ENCODE measurements around the gene PCDHAC1.
"Not testable (repeated sequence)": the region's sequence is repeated elsewhere in the genome, so short reads cannot be mapped to it uniquely, and the experiment has no call there.

PCDHAC1 gene, protein sequence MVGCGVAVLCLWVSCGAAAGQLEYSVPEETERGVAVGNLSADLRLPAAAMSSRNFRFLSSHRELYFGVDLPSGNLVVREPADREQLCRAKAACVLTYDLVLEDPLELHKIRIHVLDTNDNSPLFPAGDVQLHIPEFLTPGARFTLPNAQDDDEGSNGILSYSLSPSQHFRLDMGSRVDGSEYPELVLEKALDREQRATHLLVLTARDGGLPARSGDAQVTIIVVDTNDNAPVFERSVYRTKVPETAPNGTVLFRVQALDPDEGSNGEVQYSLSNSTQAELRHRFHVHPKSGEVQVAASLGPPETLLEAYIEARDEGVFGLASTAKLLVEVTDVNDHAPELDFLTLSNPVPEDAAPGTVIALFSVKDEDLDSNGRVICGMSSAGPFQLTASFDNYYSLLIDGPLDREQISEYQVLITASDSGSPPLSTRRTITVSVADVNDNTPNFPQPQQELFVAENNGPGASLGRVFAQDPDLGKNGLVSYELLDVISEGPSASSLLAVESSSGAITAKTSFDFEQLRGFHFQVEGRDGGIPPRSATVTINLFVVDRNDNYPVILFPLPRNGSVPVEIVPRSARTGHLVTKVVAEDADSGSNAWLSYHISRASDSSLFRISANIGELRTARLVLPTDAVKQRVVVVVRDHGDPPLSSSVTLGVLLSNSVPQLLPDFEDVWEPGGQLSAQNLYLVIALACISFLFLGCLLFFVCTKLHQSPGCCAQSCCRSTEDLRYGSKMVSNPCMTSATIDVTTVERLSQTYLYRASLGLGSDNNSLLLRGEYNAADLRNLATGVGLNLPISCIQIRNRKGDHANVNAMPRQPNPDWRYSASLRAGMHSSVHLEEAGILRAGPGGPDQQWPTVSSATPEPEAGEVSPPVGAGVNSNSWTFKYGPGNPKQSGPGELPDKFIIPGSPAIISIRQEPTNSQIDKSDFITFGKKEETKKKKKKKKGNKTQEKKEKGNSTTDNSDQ

DNA sequence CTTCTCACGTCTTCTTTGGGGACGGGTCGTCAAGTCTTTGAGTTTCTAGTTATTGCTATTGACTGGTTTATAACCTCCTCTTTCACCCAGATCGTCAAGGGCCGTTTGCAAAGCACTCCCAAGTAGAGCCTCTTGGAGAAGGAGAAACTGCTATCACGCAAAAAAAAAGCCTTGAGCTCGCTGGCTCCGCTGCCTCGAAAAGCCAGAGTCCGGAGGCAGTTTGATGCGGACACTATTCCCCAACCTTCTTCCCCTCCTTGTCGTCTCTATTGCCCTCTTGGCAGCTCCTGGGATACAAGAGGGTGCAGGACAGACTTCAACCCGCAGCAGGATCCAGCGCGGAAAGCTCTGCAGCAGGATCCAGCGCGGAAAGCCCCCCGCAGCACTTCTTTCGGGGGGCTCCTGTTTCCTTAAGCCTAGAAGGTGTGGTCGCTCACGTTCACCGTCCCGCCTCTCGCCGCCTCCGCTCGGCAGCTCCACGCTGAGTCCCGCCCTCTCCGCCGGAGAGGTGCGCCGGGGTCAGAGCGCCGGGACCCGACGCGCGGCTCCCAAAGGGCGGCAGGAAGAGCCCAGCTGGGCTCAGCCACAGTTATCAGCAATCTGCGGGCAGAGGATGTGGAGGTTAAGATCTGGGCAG is at the start of gene PCDHAC1:
Gene PCDHAC1, plus strand, starts transcription at position 494 of the 637 bp plus-strand sequence. CDS start 594 bp downstream, outside the sequence.
- DNase-seq (ENCODE audit: low read depth) = no peak

DNA sequence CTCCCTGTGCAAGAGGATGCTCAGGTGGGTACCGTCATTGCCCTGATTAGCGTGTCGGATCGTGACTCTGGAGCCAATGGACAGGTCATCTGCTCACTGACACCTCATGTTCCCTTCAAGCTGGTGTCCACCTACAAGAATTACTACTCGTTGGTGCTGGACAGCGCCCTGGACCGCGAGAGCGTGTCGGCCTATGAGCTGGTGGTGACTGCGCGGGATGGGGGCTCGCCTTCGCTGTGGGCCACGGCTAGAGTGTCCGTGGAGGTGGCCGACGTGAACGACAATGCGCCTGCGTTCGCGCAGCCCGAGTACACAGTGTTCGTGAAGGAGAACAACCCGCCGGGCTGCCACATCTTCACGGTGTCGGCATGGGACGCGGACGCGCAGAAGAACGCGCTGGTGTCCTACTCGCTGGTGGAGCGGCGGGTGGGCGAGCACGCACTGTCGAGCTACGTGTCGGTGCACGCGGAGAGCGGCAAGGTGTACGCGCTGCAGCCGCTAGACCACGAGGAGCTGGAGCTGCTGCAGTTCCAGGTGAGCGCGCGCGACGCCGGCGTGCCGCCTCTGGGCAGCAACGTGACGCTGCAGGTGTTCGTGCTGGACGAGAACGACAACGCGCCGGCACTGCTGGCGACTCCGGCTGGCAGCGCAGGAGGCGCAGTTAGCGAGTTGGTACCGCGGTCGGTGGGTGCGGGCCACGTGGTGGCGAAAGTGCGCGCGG is 49.4 kb upstream of the PCDHAC1 start:
- not testable (repeated sequence) for DNase-seq (ENCODE audit: low read depth)

DNA sequence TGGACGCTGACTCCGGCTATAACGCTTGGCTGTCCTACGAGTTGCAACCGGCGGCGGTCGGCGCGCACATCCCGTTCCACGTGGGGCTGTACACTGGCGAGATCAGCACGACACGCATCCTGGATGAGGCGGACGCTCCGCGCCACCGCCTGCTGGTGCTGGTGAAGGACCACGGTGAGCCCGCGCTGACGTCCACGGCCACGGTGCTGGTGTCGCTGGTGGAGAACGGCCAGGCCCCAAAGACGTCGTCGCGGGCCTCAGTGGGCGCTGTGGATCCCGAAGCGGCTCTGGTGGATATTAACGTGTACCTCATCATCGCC is 48.9 kb upstream of the PCDHAC1 start:
- DNase-seq (ENCODE audit: low read depth) = no peak

- DNase-seq (ENCODE audit: low read depth) = no peak
Measured at GRCh38 chr5:140881889-140882590, 44.1 kb upstream of the PCDHAC1 start, which contains the start of gene PCDHA13. TSS of gene PCDHA13 (plus strand) at chr5:140882124. CDS start at chr5:140882269, 145 bp downstream.

- DNase-seq (ENCODE audit: low read depth) = no peak
Measured at GRCh38 chr5:140882591-140882899, 43.6 kb upstream of the PCDHAC1 start.

DNA sequence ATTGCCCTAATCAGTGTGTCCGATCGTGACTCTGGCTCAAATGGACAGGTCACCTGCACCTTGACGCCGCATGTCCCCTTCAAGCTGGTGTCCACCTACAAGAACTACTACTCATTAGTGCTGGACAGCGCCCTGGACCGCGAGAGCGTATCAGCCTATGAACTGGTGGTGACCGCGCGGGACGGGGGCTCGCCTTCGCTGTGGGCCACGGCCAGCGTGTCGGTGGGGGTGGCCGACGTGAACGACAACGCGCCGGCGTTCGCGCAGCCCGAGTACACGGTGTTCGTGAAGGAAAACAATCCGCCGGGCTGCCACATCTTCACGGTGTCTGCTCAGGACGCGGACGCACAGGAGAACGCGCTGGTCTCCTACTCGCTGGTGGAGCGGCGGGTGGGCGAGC is 42.7 kb upstream of the PCDHAC1 start:
- DNase-seq (ENCODE audit: low read depth) = no peak

DNA sequence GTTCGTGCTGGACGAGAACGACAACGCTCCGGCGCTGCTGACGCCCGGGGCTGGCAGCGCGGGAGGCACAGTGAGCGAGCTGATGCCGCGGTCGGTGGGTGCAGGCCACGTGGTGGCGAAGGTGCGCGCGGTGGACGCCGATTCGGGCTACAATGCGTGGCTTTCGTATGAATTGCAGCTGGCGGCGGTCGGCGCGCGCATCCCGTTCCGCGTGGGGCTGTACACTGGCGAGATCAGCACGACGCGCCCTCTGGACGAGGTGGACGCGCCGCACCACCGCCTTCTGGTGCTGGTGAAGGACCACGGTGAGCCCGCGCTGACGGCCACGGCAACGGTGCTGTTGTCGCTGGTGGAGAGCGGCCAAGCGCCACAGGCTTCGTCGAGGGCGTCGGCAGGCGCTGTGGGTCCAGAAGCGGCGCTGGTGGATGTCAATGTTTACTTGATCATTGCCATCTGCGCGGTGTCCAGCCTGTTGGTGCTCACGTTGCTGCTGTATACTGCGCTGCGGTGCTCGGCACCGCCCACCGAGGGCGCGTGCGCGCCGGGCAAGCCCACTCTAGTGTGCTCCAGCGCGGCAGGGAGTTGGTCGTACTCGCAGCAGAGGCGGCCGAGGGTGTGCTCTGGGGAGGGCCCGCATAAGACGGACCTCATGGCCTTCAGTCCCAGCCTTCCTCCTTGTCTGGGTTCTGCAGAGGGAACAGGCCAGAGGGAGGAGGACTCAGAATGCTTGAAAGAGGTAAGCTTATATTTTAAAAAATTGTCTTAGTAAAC is 42.0 kb upstream of the PCDHAC1 start:
- no peak for DNase-seq (ENCODE audit: low read depth)

DNA sequence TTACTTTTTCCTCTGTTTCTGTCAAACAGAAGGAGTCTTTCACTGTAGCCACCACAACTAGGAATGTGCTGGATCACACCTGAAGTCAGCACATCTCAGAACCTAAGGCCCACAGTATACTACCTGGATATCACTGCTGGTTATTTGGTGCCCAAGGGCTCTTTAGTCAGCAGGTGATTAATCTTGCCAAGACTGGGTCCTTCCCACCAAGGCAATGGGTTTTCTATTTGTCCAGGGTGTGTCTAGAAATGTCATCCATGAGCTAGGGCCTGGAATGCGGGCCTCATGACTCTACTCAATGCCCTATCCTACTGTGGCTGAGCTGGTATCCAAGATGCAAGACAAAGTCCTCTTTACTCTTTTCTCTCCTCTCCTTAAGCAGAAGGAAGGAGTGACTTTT is 9.8 kb upstream of the PCDHAC1 start:
- no peak for DNase-seq (ENCODE audit: low read depth)

DNA sequence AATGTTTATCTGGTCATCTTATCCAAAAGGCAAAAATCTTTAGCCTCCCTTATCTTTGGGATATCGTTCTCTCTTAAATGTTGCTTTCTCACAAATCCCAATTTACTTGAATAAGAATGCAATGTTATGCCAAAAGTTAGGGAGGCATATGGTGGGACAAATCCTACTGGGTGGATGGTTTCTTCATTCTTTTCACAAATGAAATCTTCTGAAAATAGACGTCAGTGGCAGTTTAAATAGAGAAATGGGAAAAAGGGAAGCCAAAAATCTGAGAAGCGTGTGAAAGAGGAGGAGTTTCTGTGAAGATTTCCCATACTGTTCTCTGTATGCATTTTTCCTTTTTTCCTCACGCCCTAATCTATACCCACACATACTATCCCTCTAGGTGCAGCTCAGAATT is 2.5 kb upstream of the PCDHAC1 start:
- no peak for DNase-seq (ENCODE audit: low read depth)

DNA sequence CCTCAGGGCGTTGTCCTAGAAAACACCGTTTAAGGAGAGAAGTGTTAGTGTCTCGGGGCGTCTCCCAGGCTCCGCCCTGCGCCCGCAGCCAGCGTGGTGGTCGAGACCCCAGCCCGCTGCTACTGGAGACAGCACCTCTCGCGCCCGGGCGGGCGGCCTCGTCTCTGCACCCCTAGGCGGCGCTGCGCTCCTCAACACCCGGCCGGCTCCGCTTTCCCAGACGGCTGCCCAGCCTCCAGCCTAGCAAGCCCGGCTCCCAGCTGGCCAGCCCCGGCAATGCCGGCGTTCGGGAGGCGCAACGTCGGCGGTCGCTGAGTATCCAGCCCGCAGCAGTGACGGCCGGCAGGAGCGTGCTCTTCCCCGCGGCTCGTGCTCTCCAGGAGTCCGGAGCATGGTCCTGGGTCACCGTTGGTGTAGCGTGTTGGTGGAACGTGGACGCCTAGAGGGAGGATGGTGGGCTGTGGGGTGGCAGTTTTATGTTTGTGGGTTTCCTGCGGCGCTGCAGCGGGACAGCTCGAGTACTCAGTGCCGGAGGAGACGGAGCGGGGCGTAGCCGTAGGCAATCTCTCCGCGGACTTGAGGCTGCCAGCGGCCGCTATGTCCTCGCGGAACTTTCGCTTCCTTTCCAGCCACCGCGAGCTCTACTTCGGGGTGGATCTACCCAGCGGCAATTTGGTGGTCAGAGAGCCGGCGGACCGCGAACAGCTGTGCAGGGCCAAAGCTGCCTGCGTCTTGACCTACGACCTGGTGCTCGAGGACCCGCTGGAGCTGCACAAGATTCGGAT is 536 bp downstream of the PCDHAC1 start:
- peak; percentile 26 for DNase-seq (ENCODE audit: low read depth)

GRCh38 chr5:140927228-140927573 is 1.1 kb downstream of the PCDHAC1 start:
- no peak for DNase-seq (ENCODE audit: low read depth)

GRCh38 chr5:140934964-140935606 is 9.0 kb downstream of the PCDHAC1 start:
- no peak for DNase-seq (ENCODE audit: low read depth)

GRCh38 chr5:140946578-140946977 is 20.5 kb downstream of the PCDHAC1 start:
- DNase-seq (ENCODE audit: low read depth) = no peak

GRCh38 chr5:140951636-140952035 is 25.5 kb downstream of the PCDHAC1 start:
- DNase-seq (ENCODE audit: low read depth) = no peak

DNA sequence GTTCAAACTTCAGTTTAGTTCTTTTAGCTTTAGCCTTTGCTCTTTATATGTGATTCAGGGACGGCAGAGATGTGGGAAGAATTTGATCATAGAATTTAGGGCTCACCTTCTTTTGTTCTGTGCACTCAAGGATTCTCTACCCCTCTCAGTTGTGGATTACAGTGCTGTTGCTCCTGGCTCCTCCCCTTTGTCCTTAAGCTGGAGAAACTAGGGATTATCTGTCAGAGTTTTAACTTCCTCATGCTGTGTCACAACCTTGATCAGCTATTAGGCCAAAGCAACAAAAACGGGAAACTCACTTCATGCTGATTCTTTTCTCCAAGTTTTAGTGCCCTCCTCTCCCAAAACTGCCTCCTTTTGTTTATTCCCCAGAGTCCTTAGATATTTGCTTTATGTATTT is 27.1 kb downstream of the PCDHAC1 start:
- no peak for DNase-seq (ENCODE audit: low read depth)

GRCh38 chr5:140962190-140962589 is 36.1 kb downstream of the PCDHAC1 start:
- DNase-seq (ENCODE audit: low read depth) = no peak

- no peak for DNase-seq (ENCODE audit: low read depth)
Measured at GRCh38 chr5:140964356-140964755, 38.3 kb downstream of the PCDHAC1 start.

GRCh38 chr5:140965905-140966292 is 39.8 kb downstream of the PCDHAC1 start:
- no peak for DNase-seq (ENCODE audit: low read depth)

Data from activated T-cell treated with anti-CD3 and anti-CD28 coated beads for 48 hours (primary cell).